Measurements from ENCODE around the gene MBD2.
"Not testable (repeated sequence)": the region's sequence is repeated elsewhere in the genome, so short reads cannot be mapped to it uniquely, and the experiment has no call there.

Gene MBD2

DNA sequence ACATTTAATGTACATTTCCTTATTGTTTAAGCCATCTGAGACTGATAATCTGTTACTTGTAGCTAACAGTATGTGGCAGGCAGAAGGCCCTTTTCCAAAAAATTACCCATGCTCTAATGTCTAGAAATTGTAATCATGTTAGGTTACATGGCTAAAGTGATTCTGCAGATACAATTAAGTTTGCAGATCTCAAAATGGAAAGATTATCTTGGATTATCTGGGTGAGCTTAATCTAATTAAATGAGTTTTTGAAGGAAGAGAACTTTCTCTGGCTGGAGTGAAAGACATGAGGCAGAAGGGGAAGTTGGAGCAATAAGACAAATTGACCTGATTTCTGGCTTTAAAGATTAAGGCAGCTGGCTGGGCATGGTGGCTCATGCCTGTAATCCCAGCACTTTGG is 76.3 kb downstream of the MBD2 start:
- no peak for DNase-seq

DNA sequence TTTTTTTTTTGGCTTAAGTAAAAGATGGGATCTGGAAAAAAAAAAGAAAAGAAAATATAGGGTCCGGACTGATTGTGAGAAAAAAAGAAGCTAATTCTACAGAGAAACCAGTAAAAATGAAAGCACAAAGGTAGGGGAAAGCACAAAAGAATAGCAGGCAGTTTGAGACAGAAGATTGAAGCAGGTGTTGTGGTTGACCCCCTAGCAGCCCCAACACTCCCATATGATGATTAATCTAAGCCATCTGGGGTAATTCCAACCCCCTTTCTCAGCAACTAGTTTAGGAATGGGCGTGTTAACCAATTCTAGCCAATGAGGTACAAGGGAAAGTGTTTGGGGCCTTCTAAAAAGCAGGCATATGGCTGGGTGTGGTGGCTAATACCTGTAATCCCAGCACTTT is 77.0 kb downstream of the MBD2 start:
- peak; percentile 45 for DNase-seq

DNA sequence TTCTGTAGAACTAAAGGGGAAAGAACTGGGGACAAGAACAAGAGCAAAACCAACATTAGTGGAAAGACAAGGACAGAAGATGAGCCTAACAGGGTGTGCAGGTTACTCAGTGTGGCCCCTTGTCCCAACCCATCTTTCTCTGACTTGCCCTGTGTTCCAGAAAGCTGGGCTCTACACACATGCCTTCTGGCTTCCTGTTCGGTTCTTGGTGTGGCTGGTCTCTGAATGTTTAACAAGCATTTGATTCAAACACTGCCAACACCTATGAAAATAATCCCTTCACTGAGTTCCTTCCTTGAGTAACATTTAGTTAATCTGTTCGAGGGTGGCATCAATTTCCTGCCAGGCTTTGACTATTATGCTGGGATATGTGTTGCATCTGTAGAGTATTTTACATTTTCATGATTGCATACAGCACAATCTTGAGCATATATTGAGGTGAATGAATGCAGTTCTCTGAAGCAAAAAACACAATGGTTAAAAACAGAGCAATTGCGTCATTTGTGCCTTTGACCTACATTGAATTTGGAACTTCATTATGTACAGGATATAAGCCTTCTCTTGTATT is 83.3 kb downstream of the MBD2 start:
- no peak for DNase-seq

DNA sequence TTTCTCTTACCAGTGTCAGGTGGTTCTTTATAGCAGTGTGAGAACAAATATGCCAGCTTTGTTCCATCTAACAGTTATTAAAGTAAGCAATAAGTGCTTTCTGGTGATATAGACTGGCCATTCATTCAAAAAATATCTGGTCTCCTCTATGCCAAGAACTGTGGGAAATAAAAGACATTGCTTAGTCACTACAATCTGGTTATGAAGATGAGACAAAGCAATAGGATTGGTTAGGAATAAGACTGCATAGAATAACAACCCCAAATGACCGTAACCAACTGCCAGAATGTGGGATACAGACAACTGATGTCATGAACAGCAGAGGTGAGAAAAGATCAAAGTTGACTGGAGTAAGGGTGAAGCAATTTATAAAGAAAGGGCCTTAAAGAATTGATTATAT is 83.8 kb downstream of the MBD2 start:
- DNase-seq, result peak; percentile 72

DNA sequence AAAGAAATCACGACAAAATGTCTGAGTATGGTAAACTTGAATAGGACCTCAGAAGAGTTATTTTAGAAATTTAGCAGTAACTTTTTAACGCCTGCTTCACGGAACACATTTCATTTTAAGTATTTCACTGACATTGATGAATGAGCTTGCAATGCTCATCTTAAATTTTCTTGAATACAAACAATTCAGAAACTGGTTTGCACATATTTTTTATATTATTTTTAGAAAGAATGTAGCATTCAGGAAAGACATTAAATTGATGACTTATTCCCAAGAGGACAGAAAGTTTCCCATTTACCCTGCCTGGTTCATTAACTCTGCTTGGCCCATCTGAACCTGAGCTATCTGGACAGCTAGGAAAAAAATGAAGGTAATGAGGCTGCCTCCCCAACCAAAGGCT is 89.3 kb downstream of the MBD2 start:
- DNase-seq, result no peak

DNA sequence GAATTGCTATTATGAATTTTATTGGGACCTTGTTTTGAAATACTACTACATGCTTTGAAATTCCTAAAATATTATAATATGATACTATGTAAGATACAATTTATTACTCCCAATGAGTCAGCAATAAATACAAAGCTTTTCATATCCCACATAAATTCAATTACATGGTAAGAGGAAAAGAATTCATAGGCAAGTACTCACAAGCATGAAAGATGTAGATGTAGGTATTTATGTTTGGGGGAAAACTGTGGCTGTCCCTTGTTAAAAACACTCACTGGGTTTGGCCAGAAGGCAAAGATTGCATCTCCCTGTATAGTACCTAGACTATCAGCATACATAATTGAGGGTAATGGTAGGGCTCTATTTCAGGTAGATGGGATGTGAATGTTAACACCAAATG is 90.4 kb downstream of the MBD2 start:
- DNase-seq, result peak; percentile 26

DNA sequence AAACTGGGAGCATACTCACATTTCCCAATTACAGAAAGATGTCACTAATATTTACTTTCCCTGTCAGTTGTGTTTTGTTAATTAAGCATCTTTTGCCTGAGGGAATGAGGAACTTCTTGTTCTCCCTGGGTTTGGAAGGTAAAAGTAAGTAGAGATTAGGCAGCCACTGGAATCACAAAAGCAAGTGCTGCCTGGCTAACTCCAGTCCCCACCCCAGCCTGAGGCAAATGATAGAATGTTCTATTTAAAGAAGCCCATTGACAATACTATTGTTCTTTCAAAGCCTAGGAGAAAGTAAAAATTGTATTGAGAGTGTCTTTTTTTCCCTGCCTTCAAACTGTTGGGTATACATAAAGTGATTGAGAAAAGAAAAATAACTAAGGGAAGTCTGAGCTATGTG is 93.8 kb downstream of the MBD2 start:
- no peak for DNase-seq

DNA sequence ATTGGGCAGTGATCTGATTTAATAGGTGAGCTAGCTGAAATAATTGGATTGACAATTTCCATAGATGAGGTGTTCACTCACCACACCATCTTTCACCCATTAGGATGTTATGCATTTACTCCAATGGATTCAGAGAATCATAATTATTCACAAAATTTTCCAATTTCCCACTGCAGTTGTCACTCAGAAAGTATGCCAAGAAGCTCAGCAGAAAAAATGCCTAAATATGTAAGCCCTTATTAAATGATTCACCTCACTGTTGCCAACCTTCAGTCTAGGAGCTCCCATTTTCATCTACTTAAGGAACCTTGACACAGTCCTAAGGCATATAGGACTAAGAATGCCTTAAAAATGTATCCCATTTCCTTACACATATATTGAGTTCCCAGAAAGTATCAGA is 94.3 kb downstream of the MBD2 start:
- DNase-seq, result no peak

DNA sequence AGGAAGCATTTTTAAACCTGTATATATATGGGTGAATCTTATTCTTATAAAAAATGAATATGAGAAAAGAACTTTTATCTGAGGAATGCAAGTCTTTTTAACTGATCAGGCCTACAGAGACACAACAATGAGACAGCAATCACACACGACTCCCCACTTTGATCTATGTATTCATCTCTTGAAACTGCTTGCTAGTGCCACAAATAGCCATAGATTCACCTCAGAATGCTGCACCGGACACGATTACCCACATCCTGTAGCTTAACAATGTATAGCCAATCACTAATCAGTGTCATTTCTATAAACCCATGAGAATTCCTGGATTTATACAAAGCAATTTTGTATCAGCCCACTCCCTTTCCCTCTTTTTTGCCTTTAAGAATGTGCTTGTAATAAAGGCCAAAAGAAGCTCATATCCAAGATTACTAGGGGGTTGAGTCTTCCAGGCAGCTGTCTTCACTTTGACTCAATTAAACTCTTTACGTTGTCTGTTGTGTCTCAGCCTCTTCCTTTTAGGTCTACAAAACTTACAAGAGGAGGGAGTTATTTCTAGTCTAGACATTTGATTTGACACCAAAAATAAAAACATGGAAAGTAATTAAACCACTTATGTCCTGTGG is 94.9 kb downstream of the MBD2 start:
- no peak for DNase-seq

DNA sequence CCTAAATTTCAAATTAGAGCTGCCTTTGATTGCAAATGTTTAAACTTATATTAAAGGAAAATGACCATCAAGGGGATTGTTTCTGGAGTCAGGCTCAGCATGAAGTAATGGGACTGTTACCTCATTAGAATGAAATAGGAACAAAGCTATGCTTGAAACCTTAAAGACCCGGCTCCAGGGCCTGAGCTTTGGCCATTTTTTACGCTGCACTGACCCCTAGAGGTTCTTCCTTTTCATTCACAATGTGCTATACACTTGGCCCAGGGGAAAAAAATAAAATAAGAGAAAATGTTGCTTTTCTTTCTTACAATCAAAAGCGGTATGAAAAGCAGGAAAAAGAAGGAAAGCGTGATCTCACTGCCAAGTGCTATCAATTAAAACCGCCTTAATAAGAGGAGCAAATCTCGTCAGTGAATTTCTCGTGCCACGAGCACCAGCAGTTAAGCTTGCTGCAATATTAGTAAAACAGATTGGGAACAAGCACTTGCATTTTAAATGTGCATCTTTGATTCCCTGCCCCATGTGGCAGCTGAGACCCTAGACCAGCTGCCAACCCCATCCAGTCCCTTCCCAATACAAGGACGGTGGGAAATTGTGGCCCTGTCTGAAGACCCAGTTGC is 96.6 kb downstream of the MBD2 start:
- DNase-seq, result peak; percentile 59

DNA sequence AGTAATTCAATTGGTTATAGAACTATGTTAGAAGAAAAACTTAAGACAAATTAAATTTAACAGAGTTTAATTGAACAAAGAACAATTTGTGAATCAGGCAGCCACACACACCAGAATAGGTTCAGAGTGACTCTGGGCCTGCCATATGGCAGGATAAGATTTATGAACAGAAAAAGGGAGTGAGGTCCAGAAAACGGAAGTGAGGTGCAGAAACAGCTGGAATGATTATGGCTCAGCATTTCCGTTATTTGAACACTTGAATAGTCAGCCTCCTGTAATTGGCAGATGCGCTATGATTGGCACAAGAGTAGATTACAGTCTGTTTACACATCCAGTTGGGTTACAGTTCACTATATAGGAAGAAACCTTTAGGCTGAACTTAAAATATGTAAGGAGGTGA is 99.0 kb downstream of the MBD2 start:
- DNase-seq, result no peak

DNA sequence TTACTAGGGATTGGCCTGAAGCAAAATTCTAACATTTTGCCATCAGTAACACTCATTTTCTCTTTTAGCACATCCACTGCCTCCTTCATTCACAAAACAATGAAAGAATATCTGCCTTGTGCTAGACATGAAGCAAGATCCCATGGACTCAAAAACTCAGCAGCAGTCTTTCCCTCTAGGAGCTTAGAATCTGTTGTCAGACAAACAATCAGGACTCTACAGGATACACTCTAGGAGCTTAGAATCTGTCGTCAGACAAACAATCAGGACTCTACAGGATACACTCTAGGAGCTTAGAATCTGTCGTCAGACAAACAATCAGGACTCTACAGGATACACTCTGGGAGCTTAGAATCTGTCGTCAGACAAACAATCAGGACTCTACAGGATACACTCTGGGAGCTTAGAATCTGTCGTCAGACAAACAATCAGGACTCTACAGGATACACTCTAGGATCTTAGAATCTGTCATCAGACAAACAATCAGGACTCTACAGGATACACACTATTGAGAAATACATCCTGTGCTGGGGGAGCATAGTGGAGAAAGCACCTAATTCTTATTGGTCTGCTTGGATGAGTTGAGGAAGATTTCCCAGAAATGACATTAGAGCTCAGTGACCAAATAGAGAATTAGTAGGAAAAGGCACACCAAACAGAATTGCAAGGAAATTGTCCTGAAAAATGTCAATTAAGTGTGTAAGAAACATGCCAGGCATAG is 100.6 kb downstream of the MBD2 start:
- not testable (repeated sequence) for DNase-seq

DNA sequence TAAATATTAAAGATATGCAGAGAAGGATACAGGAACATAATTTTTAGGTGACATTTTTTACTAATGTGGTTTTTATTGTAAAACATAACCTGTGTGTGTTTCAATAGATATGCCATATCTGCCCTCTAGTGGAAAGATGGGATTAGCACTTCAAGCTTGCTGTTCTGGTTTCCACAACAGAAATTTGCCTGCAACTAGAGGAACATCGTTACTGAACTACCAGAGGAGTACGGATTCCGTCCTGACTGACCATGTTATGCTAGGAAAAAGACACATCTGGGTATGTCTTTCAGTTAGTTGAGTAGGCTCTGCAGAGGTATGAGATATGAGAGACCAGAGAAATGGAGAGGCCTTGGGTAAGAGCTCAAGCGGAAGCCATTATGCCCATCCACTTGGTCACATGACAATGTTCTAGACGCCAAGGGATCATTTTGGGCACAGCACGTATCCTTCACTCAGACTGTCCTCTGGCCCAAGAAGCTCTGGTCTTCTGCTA is 104.9 kb downstream of the MBD2 start:
- peak; percentile 66 for DNase-seq

DNA sequence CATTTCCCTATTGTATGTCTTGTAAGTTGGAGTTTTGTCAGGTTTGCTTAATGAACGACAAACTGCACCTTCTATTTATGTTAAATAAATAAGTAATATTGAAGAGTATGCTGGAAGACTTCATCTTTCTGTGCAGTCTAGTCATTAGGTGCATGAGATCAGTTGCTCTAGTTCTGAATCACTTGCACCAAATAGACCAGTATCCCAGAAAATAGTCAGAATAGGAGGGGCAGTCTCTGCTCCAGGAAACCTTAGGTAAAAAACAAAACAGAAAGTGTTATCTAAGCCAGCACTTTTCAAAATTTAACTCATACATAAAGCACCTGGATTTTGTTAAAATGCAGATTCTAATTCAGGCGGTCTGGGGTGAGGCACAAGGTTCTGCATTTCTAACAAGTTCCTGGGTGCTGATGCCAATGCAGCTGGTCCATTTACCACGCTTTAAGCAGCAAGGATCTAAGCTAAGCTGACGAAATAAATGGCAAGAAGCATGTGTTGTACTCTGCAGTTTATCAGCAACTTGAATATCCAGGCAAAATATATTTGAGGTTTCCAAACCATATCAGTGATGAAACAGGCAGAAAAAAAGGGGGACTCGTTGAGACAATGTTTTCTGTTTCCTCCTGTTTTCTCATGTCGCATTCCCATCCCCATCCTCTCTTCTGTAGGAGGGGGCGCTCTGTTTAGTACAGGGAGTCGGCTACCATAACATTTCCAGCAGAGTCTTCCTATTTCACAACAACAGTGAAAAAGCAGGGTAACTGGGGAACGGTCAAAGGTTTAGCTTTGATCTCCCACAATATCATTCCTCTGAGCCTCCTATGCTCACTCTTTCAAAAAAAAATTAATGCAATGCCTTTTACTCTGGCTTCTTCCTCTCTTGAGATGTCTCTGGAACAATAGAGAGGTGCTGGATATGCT is 106.4 kb downstream of the MBD2 start:
- no peak for DNase-seq

DNA sequence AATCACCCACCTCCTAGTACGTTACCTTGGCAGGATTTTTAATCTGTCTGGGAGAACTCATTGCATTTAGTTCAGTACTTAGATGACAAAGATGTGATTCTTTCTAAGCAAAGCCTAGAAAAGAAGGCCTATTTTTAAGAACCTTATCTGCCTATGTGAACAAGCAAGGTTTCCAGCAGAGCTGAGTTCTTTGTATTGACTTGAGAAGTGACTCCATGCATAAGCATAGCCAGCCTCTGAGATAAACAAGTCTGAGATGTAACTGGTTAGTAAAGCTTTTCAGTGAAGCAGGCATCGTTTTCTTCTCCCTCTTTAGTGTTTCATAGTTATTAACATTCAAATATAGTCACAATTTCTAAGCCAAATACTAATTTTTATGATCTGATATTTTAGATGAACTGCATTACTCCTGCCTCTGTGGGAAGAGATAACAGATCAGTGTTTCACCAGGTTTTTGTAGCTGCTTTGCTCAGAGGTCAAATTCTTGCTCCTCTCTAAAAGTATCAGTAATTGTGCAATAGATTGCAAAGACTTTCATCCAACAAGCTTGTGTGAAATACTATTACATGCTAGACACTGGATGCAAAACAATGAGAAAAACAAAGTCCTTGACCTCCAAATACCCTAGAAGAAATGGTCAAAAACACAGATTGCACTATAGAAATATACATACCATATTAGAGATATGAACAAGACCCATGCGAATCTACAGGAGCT is 107.8 kb downstream of the MBD2 start:
- DNase-seq, result no peak

DNA sequence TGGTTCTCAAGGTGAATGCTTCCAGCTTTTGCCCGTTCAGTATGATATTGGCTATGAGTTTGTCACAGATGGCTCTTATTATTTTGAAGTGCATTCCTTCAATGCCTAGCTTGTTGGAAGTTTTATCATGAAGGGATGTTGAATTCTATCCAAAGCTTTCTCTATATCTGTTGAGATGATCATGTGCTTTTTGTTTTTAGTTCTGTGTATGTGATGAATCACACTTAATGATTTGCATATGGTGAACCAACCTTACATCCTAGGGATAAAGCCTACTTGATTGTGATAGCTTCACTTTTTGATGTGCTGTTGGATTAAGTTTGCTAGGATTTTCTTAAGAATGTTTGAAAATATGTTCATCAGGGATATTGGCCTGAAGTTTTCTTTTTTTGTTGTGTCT is 112.1 kb downstream of the MBD2 start:
- peak; percentile 12 for DNase-seq

DNA sequence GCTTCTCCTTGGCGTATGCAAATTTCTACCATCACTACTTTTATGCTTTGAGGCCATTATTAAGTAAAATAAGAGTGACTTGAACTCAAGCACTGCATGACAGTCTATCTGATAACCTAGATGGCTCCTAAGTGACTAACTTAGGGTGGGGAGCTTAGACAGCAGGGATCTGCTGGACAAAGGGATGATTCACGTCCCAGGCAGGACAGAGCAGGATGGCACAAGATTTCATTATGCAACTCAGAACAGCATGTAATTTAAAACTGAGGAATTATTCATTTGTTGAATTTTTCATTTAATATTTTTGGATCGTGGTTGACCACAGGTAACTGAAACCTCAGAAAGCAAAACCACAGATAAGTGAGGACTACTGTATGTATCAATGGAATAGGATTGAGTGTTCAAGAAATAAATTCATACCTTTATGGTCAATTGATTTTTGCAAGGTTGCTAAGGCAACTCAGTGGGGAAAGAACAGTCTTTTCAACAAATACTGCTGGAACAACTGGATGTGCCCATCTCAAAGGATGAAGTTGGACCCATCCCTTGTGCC is 115.3 kb downstream of the MBD2 start:
- no peak for DNase-seq

DNA sequence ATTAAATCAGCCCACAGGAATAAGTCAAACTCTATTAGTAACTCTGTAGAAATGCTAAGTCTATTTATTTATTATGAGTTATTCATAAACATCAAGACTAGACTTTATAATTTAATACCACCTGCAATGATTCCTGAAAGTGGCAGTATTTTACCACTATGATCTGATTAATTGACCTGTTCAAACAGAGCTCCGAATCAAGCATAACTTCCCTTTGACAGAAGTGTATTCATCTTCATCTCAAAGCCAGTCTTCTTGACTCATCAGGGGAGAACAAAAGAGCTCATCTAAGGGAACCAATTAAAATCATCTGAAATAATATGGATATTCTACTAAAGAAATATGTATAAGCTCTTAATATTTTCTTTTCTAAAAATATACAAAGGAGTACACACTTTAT is 122.3 kb downstream of the MBD2 start:
- no peak for DNase-seq
